ENCODE measurements around the gene PACRG.

The PACRG gene

GRCh38 chr6:163342571-163343539, 615.1 kb downstream of the PACRG start:
- DNase-seq: no peak

GRCh38 chr6:163343609-163344008, 615.8 kb downstream of the PACRG start:
- no peak for DNase-seq

- DNase-seq: no peak
These were observed 616.6 kb downstream of the PACRG start for GRCh38 chr6:163344411-163344810.

GRCh38 chr6:163345931-163346330, 618.2 kb downstream of the PACRG start:
- DNase-seq: no peak

- DNase-seq: no peak
These were observed 618.8 kb downstream of the PACRG start for GRCh38 chr6:163346497-163346961.

- DNase-seq: no peak
These were observed 619.3 kb downstream of the PACRG start for GRCh38 chr6:163347021-163347446.

GRCh38 chr6:163348789-163349680, 621.3 kb downstream of the PACRG start:
- DNase-seq: no peak

GRCh38 chr6:163349696-163350095, 621.9 kb downstream of the PACRG start:
- no peak for DNase-seq

- DNase-seq: no peak
These were observed 623.2 kb downstream of the PACRG start for GRCh38 chr6:163351013-163351412.

- no peak for DNase-seq
These were observed 624.4 kb downstream of the PACRG start for GRCh38 chr6:163352011-163352685.

- no peak for DNase-seq
These were observed 625.2 kb downstream of the PACRG start for GRCh38 chr6:163352966-163353365.

GRCh38 chr6:163354085-163354484, 626.3 kb downstream of the PACRG start:
- DNase-seq: no peak

- DNase-seq: no peak
These were observed 627.1 kb downstream of the PACRG start for GRCh38 chr6:163354761-163355425.

GRCh38 chr6:163355426-163355991, 627.7 kb downstream of the PACRG start:
- DNase-seq: peak; percentile 32

GRCh38 chr6:163356324-163356723, 628.5 kb downstream of the PACRG start:
- peak; percentile 81 for DNase-seq

GRCh38 chr6:163356743-163357142, 629.0 kb downstream of the PACRG start:
- DNase-seq: no peak

- no peak for DNase-seq
These were observed 636.9 kb downstream of the PACRG start for GRCh38 chr6:163364641-163365040.

All from T1000 (cell line).